A549 (cell line): ENCODE results near the gene CENPM.

ENCODE experiments used
- CTCF ChIP-seq: fragments of >200 bp; sonication (Bioruptor Twin); formaldehyde crosslinking; IDR thresholded peaks from 3 replicates; pipeline ENCODE4 v1.5.1; 2016
- MAX ChIP-seq: IDR thresholded peaks from 2 replicates; pipeline ENCODE4 v1.6.1; 2012
- REST ChIP-seq: fragments of 200-600 bp; sonication (generic); IDR thresholded peaks from 2 replicates; pipeline ENCODE4 v1.6.1; 2016; ENCODE audit warnings: antibody characterized with exemption, mild to moderate bottlenecking, moderate library complexity

GRCh38 chr22:41892721-41893120 is 54.2 kb downstream of the CENPM start:
- TF ChIP-seq REST (no peak), MAX (no peak), CTCF (no peak)
